Esophagus (tissue), 2 donors: ENCODE measurements around the gene CDC42BPA. TPM values are rescaled to one million over a fixed set of nuclear protein-coding genes. Genes with fewer than 3 reads are reported as not detected.
"Not testable (repeated sequence)": the region's sequence is repeated elsewhere in the genome, so short reads cannot be mapped to it uniquely, and the experiment has no call there.

ENCODE experiments used
- H3K27ac ChIP-seq, 2 donors: one replicate each; pipeline ENCODE4 v1.5.1; 2013; ENCODE audit warnings: low read depth in 2 of 2, mild to moderate bottlenecking in 2 of 2, inconsistent platforms in 1 of 2, low read length in 1 of 2, moderate library complexity in 1 of 2
- H3K27me3 ChIP-seq, 2 donors: one replicate each; pipeline ENCODE4 v1.6.1; 2013; ENCODE audit warnings: low read length in 2 of 2, control low read depth in 1 of 2, mild to moderate bottlenecking in 1 of 2; ENCODE audit not compliant: insufficient read depth in 2 of 2, control insufficient read depth in 1 of 2
- H3K36me3 ChIP-seq, 2 donors: one replicate each; pipeline ENCODE4 v1.6.1; 2013; ENCODE audit warnings: low read length in 1 of 2; ENCODE audit not compliant: control insufficient read depth in 2 of 2, insufficient read depth in 2 of 2
- H3K4me1 ChIP-seq, 2 donors: one replicate each; pipeline ENCODE4 v1.6.1; 2013; ENCODE audit warnings: low read length in 1 of 2; ENCODE audit not compliant: control insufficient read depth in 2 of 2, insufficient read depth in 2 of 2
- H3K4me3 ChIP-seq, 2 donors: one replicate each; pipeline ENCODE4 v1.5.1; 2013; ENCODE audit warnings: low read length in 2 of 2, mild to moderate bottlenecking in 2 of 2, low read depth in 1 of 2, moderate library complexity in 1 of 2
- H3K9me3 ChIP-seq, 2 donors: one replicate each; pipeline ENCODE4 v1.6.1; 2013; ENCODE audit warnings: mild to moderate bottlenecking in 2 of 2, low read depth in 1 of 2, low read length in 1 of 2, moderate library complexity in 1 of 2; ENCODE audit not compliant: control insufficient read depth in 2 of 2, insufficient read depth in 1 of 2
- WGBS, 2 donors: extraction: QIAGEN DNeasy Blood & Tissue Kit; methylation state at CpG; one replicate each; pipeline ENCODE4 v1.1.7; 2013; 5-methylcytosine and 5-hydroxymethylcytosine counted together
- polyA plus RNA-seq, 2 donors: library from polyadenylated mRNA; stranded (reverse); fragments of 200-250 nt; gene quantifications; one replicate each; pipeline ENCODE4 v1.2.3, GENCODE V29; 2013
- donor health status: healthy with polysubstance abuse.
- donor health status: Bipolar disorder and iron deficiency.

CDC42BPA gene
- polyA plus RNA-seq, 2 donors = 2.5 to 3.6 TPM

GRCh38 chr1:227356620-227357146, 38.4 kb upstream of the CDC42BPA start:
- no peak overlapping the region for H3K4me3 ChIP-seq
- H3K27ac ChIP-seq = no peak overlapping the region
- H3K36me3 ChIP-seq = no peaks in the 10 kb centered on the region
- 67 to 81% methylated on average over 7 of the region's 7 CpGs for WGBS, 2 donors
- H3K4me1 ChIP-seq = peaks cover 0 to 2% of the 10 kb centered on the region in 2 donors
- H3K9me3 ChIP-seq = peaks cover 0 to 2% of the 10 kb centered on the region in 2 donors
- no peaks in the 10 kb centered on the region for H3K27me3 ChIP-seq

- Histone ChIP-seq H3K4me1 (peaks cover 0 to 2% of the 10 kb centered on the region in 2 donors), H3K4me3 (no peak overlapping the region), H3K9me3 (peaks cover 0 to 2% of the 10 kb centered on the region in 2 donors), H3K36me3 (no peaks in the 10 kb centered on the region), H3K27ac (no peak overlapping the region), H3K27me3 (no peaks in the 10 kb centered on the region)
- WGBS, 2 donors = 87 to 92% methylated on average over 15 of the region's 15 CpGs
Measured at GRCh38 chr1:227355542-227356245, 37.4 kb upstream of the CDC42BPA start.

DNA sequence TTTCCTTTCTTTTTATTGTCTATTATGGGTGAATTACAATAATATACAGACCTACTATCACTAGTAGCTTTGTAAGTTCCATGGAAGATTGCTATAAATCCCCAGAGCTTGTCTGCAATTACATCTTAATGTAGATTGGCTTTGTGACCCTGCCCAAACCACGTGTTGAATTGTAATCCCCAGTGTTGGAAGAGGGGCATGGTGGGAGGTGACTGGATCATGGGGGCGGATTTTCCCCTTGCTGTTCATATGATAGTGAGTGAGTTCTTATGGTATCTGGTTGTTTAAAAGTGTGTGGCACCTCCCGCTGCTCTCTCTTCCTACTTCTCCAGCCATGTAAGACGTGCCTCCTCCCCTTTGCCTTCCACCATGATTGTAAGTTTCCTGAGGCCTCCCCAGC, 34.9 kb upstream of the CDC42BPA start:
- Histone ChIP-seq H3K4me3 (no peak overlapping the region), H3K4me1 (peaks cover 0 to 2% of the 10 kb centered on the region in 2 donors), H3K9me3 (peaks cover 0 to 2% of the 10 kb centered on the region in 2 donors)

GRCh38 chr1:227352164-227352563, 33.9 kb upstream of the CDC42BPA start:
- H3K27me3 ChIP-seq, H3K27ac ChIP-seq, H3K4me3 ChIP-seq, H3K9me3 ChIP-seq, H3K36me3 ChIP-seq, H3K4me1 ChIP-seq: not testable (repeated sequence)
- 93 to 96% methylated on average over 2 of the region's 2 CpGs for WGBS, 2 donors

More for the DNA sequence above, 34.9 kb upstream of the CDC42BPA start:
- WGBS, 2 donors = 77 to 80% methylated on average over 4 of the region's 4 CpGs
- Histone ChIP-seq H3K27ac (no peak overlapping the region), H3K27me3 (no peaks in the 10 kb centered on the region), H3K36me3 (no peaks in the 10 kb centered on the region)

DNA sequence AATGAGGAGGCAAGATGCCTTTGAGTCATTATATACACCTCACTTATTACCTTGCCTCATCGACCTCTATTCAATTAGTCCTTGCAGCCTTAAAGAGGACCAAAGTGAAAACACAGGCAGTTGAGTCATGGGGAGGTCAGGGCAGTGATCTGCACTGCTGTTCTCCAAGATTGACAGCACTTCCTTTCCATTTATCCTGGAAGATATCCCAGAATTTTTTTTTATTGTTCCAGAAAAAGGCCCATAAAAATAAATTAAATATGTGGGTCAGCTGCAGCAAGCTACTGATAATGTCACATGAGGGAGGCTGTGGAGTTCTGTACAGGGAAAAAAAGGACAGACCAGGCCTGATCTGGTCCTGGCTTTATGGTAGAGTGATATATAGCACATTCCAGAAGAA, 33.2 kb upstream of the CDC42BPA start:
- 0 to 18% methylated on average over 1 of the region's 1 CpG for WGBS, 2 donors
- Histone ChIP-seq H3K4me1 (no peaks in the 10 kb centered on the region), H3K4me3 (no peak overlapping the region), H3K36me3 (no peaks in the 10 kb centered on the region), H3K27me3 (no peaks in the 10 kb centered on the region), H3K27ac (no peak overlapping the region), H3K9me3 (peaks cover 0 to 2% of the 10 kb centered on the region in 2 donors)

DNA sequence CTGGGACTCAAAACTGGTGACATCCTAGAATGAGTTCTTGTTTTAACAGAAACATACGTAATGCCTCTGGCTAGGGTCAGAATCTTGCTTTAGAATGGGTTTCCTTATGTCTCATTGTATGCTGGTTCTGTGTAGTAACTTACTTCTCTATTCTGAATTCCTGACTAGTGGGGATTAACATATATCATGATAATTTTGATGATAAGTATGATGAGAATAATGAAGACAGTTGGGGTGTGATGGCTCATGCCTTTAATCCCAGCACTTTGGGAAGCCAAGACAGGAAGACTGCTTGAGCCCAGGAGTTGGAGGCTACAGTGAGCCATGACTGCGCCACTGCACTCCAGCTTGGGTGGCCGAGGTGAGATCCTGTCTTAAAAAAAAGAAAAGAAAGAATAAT, 31.7 kb upstream of the CDC42BPA start:
- Histone ChIP-seq H3K27ac (no peak overlapping the region), H3K36me3 (no peaks in the 10 kb centered on the region), H3K9me3 (peaks cover 0 to 2% of the 10 kb centered on the region in 2 donors), H3K27me3 (no peaks in the 10 kb centered on the region), H3K4me1 (no peaks in the 10 kb centered on the region), H3K4me3 (no peak overlapping the region)
- 92 to 93% methylated on average over 3 of the region's 3 CpGs for WGBS, 2 donors

- Histone ChIP-seq H3K4me1 (no peaks in the 10 kb centered on the region), H3K27ac (no peak overlapping the region), H3K36me3 (no peaks in the 10 kb centered on the region), H3K27me3 (no peaks in the 10 kb centered on the region), H3K4me3 (no peak overlapping the region), H3K9me3 (no peaks in the 10 kb centered on the region)
- WGBS, 2 donors = 37 to 39% methylated on average over 3 of the region's 3 CpGs
Measured at GRCh38 chr1:227343727-227344551, 25.6 kb upstream of the CDC42BPA start.

DNA sequence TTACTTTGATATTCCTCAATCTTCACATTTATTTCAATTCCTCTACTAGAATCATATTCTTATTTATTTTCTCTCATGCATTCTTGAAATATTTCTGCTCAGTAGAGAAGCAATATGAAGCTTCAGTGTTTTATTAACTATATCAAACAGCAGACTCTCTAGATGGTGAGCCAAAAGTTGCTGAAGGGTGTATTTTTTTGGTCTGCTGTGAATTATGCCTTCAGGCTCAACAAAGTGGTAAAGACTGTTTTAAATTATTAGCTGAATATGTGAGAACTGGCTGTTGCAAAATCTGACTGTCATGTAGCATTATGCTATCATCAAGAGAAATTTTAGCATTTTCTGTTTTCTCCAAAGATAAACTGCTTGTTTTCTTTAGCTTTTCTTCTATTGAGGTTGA, 24.9 kb upstream of the CDC42BPA start:
- H3K9me3 ChIP-seq = no peaks in the 10 kb centered on the region
- no peak overlapping the region for H3K4me3 ChIP-seq
- no peaks in the 10 kb centered on the region for H3K36me3 ChIP-seq
- H3K27me3 ChIP-seq = no peaks in the 10 kb centered on the region
- H3K27ac ChIP-seq = no peak overlapping the region
- H3K4me1 ChIP-seq = no peaks in the 10 kb centered on the region

GRCh38 chr1:227342075-227342829, 24.0 kb upstream of the CDC42BPA start:
- Histone ChIP-seq H3K27ac (no peak overlapping the region), H3K9me3 (no peaks in the 10 kb centered on the region), H3K4me1 (no peaks in the 10 kb centered on the region), H3K27me3 (no peaks in the 10 kb centered on the region), H3K36me3 (no peaks in the 10 kb centered on the region), H3K4me3 (no peak overlapping the region)
- WGBS, 2 donors = 97 to 98% methylated on average over 3 of the region's 3 CpGs
